SK-N-SH (cell line): Measurements from ENCODE around the gene U2AF1L4.

ENCODE experiments used
- FOXM1 ChIP-seq: IDR thresholded peaks from 2 replicates; pipeline ENCODE4 v1.4.0; 2012; ENCODE audit warnings: low read depth, mild to moderate bottlenecking
- NRF1 ChIP-seq: IDR thresholded peaks from 2 replicates; pipeline ENCODE4 v1.6.1; 2012; ENCODE audit warnings: low read depth, mild to moderate bottlenecking, low read length
- POLR2AphosphoS5 ChIP-seq: IDR thresholded peaks from 2 replicates; pipeline ENCODE4 v1.6.1; 2012; ENCODE audit warnings: low read depth, low read length
- RAD21 ChIP-seq: IDR thresholded peaks from 2 replicates; pipeline ENCODE4 v1.6.1; 2012; ENCODE audit warnings: mild to moderate bottlenecking, low read length
- TAF1 ChIP-seq: IDR thresholded peaks from 2 replicates; pipeline ENCODE4 v1.6.1; 2012; ENCODE audit warnings: low read depth, mild to moderate bottlenecking, low read length, moderate library complexity, borderline replicate concordance
- TF ChIP-seq, protein P1 (sequence below): fragments of 200-600 bp; sonication (generic); IDR thresholded peaks from 2 replicates; pipeline ENCODE4 v1.6.1; 2017; ENCODE audit warnings: antibody characterized with exemption, mild to moderate bottlenecking, moderate library complexity

DNA sequence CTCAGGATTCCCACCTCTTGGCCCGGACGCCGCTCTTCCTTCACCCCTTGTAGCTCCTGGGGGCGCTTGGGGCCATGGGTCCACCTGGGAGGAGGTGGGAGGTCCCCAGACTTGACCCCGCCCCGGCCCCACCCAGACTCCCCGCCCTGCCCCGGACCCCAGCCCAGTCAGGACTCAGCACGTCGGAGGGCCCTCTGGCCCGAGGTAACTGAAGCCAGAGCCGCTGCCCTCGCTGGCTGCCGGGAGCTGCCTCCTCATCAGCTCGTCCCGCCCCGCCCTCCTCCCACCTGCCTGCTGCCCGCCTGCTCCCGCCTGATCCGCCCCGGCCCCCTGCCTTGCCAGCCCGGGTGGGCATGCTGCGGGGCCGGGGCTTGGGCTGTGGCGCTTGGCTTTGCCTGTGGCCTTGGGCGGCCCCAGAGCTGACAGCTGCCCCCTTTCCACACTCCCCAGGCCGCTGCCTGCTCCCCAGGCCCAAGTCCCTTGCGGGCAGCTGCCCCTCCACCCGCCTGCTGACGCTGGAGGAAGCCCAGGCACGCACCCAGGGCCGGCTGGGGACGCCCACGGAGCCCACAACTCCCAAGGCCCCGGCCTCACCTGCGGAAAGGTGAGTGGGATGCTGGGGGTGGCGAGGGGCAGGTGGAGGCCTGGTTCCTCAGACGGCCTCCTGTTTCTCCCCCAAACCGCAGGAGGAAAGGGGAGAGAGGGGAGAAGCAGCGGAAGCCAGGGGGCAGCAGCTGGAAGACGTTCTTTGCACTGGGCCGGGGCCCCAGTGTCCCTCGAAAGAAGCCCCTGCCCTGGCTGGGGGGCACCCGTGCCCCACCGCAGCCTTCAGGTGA lies 39.5 kb upstream of the U2AF1L4 start:
- TF ChIP-seq TAF1: no peak
- TF ChIP-seq, protein P1, sequence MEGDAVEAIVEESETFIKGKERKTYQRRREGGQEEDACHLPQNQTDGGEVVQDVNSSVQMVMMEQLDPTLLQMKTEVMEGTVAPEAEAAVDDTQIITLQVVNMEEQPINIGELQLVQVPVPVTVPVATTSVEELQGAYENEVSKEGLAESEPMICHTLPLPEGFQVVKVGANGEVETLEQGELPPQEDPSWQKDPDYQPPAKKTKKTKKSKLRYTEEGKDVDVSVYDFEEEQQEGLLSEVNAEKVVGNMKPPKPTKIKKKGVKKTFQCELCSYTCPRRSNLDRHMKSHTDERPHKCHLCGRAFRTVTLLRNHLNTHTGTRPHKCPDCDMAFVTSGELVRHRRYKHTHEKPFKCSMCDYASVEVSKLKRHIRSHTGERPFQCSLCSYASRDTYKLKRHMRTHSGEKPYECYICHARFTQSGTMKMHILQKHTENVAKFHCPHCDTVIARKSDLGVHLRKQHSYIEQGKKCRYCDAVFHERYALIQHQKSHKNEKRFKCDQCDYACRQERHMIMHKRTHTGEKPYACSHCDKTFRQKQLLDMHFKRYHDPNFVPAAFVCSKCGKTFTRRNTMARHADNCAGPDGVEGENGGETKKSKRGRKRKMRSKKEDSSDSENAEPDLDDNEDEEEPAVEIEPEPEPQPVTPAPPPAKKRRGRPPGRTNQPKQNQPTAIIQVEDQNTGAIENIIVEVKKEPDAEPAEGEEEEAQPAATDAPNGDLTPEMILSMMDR: no peak
- TF ChIP-seq FOXM1: no peak
- TF ChIP-seq NRF1: no peak
- no peak for TF ChIP-seq RAD21
- no peak for TF ChIP-seq POLR2AphosphoS5
